A673 (cell line): Measurements from ENCODE around the gene MLC1. TPM values are rescaled to one million over a fixed set of nuclear protein-coding genes. Genes with fewer than 3 reads are reported as not detected.

Source experiments
- BruUV-seq: library from RNA; stranded (reverse); fragments of 400-500 nt; replicated peaks from 2 replicates; lab custom pipeline; 2021; lab: Mats Ljungman, UMichigan
- CTCF ChIA-PET: fragments of 300-600 bp; sonication (Branson Sonifier 250); formaldehyde crosslinking; loops from one replicate; lab custom pipeline; 2022; ENCODE audit warnings: antibody characterized with exemption; lab: Charles Lee
- POLR2A ChIA-PET: fragments of 300-600 bp; sonication (Branson Sonifier 250); formaldehyde crosslinking; loops from one replicate; lab custom pipeline; 2022; ENCODE audit warnings: antibody characterized with exemption; ENCODE audit not compliant: low non-redundant PET; lab: Charles Lee
- DNase-seq: peaks from one replicate; pipeline ENCODE4 v3.0.0-alpha.2; 2015; ENCODE audit warnings: low spot score
- H3K27ac ChIP-seq: fragments of 200-600 bp; sonication (generic); 2 replicates; pipeline ENCODE4 v1.5.1; 2016; ENCODE audit warnings: mixed run types, low read depth, mild to moderate bottlenecking, mixed read lengths, antibody characterized with exemption, low read length; ENCODE audit not compliant: poor library complexity, severe bottlenecking
- H3K27me3 ChIP-seq: fragments of 200-600 bp; sonication (generic); replicated peaks from 2 replicates; pipeline ENCODE4 v1.6.1; 2017; ENCODE audit warnings: mixed run types, low read depth, mild to moderate bottlenecking, mixed read lengths, antibody characterized with exemption, low read length; ENCODE audit not compliant: insufficient read depth, poor library complexity
- H3K36me3 ChIP-seq: fragments of 200-600 bp; sonication (generic); 2 replicates; pipeline ENCODE4 v1.6.1; 2016; ENCODE audit warnings: mixed run types, mild to moderate bottlenecking, mixed read lengths, antibody characterized with exemption, low read length; ENCODE audit not compliant: insufficient read depth, poor library complexity, severe bottlenecking
- H3K4me1 ChIP-seq: fragments of 200-600 bp; sonication (generic); 2 replicates; pipeline ENCODE4 v1.6.1; 2017; ENCODE audit warnings: mixed run types, mild to moderate bottlenecking, mixed read lengths, antibody characterized with exemption, low read length; ENCODE audit not compliant: insufficient read depth, poor library complexity, severe bottlenecking
- H3K4me3 ChIP-seq: fragments of 200-600 bp; sonication (generic); 2 replicates; pipeline ENCODE4 v1.5.1; 2016; ENCODE audit warnings: low read depth, mixed run types, mild to moderate bottlenecking, mixed read lengths, low read length; ENCODE audit not compliant: poor library complexity, severe bottlenecking
- H3K9me3 ChIP-seq: fragments of 200-600 bp; sonication (generic); 2 replicates; pipeline ENCODE4 v1.6.1; 2016; ENCODE audit warnings: mixed run types, low read depth, mild to moderate bottlenecking, mixed read lengths, antibody characterized with exemption, low read length; ENCODE audit not compliant: poor library complexity, severe bottlenecking
- CTCF ChIP-seq: fragments of 300-800, 200-600 bp; sonication (generic); conservative IDR thresholded peaks from 2 replicates; pipeline ENCODE4 v1.5.1; 2017; ENCODE audit warnings: low read depth, mild to moderate bottlenecking, antibody characterized with exemption, low read length, moderate library complexity, mixed read lengths
- EZH2 ChIP-seq: fragments of 200-600 bp; sonication (generic); IDR thresholded peaks from 2 replicates; pipeline ENCODE4 v1.6.1; 2017; ENCODE audit warnings: borderline replicate concordance, low read depth, mild to moderate bottlenecking, mixed read lengths, antibody characterized with exemption, low read length; ENCODE audit not compliant: poor library complexity, severe bottlenecking
- intact Hi-C: fragments of 100-400 bp; cut with micrococcal nuclease; formaldehyde crosslinking; loops from one replicate; pipeline ENCODE4 v1.10.0; 2022; ENCODE audit not compliant: unreplicated experiment
- total RNA-seq: library from RNA; stranded (reverse); gene quantifications from 2 replicates; pipeline ENCODE4 v1.2.3, GENCODE V29; 2021

MLC1 gene
- total RNA-seq, 1 experiment from 2014 or later: 0.75 TPM

GRCh38 chr22:50051930-50052329 is 33.3 kb downstream of the MLC1 start:
- no TSS peak for BruUV-seq
- ChIA-PET CTCF (no interaction called here), POLR2A (no interaction called here)
- DNase-seq: no peak
- no peaks in the 10 kb centered on the region for H3K4me1 ChIP-seq
- H3K36me3 ChIP-seq: no peaks in the 10 kb centered on the region
- no peak overlapping the region for H3K4me3 ChIP-seq
- intact Hi-C loops: no loop called here
- no peaks in the 10 kb centered on the region for H3K27me3 ChIP-seq
- no peaks in the 10 kb centered on the region for H3K9me3 ChIP-seq
- H3K27ac ChIP-seq: no peak overlapping the region
- no peak for TF ChIP-seq EZH2
- TF ChIP-seq CTCF: no peak

DNA sequence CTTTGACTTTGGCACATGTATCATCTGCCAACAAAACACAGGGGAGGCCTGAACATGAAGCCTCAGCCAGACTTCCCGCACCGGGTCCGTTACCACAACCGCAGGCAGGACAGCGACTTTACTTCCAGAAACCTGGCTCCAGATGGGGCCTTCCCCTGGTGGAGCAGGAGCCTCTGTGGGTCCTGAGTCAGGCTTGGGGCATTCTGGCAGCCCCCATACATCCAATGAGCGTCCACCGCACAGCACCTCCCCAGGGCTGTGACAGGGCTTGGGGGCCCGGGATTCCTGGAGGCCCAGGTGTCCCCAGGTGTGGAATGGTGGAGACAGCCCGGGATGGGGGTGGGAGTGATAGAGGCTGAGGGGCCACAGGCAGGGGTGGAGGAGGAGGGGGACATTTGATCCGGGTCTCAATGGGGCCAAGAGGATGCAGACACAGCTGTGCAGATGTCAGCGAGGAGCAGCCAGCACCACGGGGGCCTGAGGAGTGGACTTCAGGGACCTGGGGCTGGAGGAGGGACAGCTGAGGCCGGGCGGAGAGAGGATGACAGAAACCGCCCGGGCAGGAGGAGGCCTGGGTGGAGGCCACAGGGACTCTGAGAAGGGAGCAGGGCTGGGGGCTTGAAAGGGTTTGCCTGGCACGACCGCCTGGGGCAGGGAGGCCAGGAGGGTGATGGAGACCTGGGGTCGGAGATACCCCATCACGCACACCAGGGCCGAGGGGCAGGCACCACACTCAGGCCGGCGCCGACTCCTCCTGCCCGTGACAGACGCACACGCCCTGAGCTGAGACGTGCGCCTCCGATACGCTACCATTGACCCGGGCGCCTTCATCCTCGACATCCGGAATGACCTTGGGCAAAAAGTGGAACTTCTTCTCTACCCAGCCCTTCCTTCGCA is 35.7 kb downstream of the MLC1 start:
- no peaks in the 10 kb centered on the region for H3K27me3 ChIP-seq
- POLR2A ChIA-PET: no interaction called here

DNA sequence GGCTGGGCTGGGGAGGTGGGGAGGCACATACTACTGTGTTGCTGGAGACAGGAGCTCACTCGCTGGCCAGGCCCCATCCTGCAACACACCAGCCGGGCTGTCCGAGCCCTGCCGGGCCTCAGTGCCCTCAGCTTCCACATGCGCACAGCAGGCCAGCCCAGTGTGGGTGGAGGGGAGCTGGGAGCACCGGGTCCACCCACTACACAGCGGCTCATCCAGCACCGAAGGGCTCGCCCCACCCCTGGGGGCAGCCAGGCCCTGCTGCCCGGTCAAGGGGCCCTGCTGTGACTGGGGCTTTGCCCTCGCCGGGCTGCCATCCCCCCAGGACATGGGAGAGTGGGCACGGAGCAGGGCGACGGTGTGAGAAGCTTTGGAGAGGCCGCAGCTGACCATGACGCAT is 36.4 kb downstream of the MLC1 start:
- Histone ChIP-seq H3K4me3 (no peak overlapping the region), H3K27ac (no peak overlapping the region), H3K9me3 (no peaks in the 10 kb centered on the region), H3K4me1 (no peaks in the 10 kb centered on the region), H3K36me3 (no peaks in the 10 kb centered on the region), H3K27me3 (no peaks in the 10 kb centered on the region)
- intact Hi-C loops: no loop called here
- CTCF ChIA-PET: no interaction called here
- no TSS peak for BruUV-seq
- POLR2A ChIA-PET: interaction anchor here (0.5 kb wide), 1 partner anchor 167 kb away, joined by 4 read pairs; no protein-coding TSS in a partner anchor
- TF ChIP-seq CTCF: no peak
- TF ChIP-seq EZH2: no peak
- no peak for DNase-seq

More for the DNA sequence above, 35.7 kb downstream of the MLC1 start:
- CTCF ChIA-PET: interaction anchor here (1.7 kb wide), 1 partner anchor 19 kb away, joined by 4 read pairs; no protein-coding TSS in a partner anchor
- no peaks in the 10 kb centered on the region for H3K4me1 ChIP-seq
- intact Hi-C loops: no loop called here
- DNase-seq: no peak
- no peak for TF ChIP-seq EZH2
- no peak for TF ChIP-seq CTCF
- BruUV-seq: no TSS peak
- no peak overlapping the region for H3K4me3 ChIP-seq
- no peak overlapping the region for H3K27ac ChIP-seq
- no peaks in the 10 kb centered on the region for H3K36me3 ChIP-seq
- no peaks in the 10 kb centered on the region for H3K9me3 ChIP-seq
